Activated T-cell treated with anti-CD3 and anti-CD28 coated beads for 4 hours (primary cell): ENCODE data around the gene NLGN1.

Experiments
- DNase-seq: peaks from one replicate; pipeline ENCODE4 v3.0.0-alpha.2; 2020

The NLGN1 gene

DNA sequence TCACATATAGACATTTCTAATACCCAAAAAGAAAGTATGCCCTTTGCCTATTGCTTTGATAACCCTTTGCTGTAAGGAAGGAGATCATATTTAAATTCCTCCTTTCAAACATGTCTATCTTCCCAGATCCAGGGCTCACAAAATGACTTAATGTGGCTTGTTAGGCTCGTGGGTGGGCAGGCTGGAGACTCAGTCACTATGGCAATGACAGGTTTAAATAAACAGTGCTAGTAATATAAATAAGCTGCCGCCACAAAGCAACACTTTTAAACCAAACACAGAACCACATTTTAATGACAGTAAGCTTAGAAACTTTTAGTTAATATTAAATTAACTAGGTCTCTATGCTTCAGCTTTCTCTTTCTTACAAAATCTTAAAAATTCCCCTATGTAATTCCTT lies 845.6 kb downstream of the NLGN1 start:
- no peak for DNase-seq

GRCh38 chr3:174247687-174248152 lies 850.2 kb downstream of the NLGN1 start:
- no peak for DNase-seq

DNA sequence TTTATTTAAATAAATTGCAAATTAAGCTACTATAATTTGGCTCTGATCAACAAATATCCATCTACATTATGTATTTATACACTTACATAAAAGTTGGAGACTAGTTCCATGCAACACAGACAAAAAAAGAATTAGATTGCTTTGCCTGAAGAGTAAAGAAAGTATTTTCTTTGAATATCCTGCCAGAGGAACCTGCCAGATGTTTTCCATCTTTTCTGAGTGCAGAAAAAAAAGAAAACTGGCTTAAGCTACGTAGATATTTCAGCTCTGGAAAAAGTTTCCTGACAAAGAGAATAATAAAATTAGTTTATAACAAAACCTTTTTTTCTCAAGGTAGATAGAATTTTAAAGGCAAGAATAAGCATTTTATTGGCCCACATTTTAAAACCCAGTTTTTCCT lies 854.1 kb downstream of the NLGN1 start:
- DNase-seq, result no peak

DNA sequence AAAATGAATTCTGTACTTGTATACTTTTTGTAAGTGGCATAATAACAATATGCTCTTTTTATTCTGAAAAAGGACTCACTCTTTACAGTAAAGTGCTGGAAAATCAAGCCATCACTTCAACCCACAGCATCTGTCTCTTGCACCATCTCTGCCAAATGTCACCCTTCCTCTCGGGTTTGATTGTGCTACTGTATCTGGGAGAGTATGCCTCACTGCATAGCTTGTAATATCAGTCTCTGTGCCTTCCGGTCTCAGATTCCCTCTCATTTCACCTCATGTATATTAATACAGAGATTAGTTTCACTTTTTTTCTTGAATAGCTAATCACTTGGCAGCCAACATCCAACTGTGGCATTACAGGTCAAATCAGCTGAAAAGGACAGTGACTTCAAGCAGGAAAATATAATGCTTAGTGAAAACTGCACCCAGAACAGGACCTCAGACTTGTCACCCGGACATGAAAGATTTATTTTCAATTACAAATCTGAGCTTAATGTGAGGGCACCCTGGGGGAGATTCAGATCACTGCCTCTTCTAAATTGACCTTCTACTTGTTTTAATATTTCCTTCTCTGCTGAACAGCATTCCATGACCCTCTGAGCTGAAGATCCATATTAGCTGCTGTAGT lies 855.8 kb downstream of the NLGN1 start:
- DNase-seq, result no peak

- no peak for DNase-seq
Observed at GRCh38 chr3:174253940-174254339, 856.4 kb downstream of the NLGN1 start.

DNA sequence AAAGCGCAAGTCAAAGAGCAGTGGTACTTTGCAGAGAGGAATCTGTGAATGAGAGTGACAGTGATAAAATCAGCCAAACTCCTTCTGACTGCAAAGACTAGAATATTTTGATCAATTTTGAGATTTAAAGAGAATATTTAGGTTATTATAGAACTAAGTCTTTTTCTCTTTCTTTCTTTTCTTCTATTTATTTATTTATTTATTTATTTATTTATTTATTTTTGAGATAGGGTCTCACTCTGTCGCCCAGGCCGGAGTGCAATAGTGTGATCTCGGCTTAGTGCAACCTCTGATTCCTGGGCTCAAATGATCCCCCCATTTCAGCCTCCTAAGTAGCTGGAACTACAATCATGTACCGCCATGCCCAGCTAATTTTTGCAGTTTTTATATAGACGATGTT lies 857.9 kb downstream of the NLGN1 start:
- DNase-seq, result no peak

- no peak for DNase-seq
Observed at GRCh38 chr3:174266476-174266875, 868.9 kb downstream of the NLGN1 start.

DNA sequence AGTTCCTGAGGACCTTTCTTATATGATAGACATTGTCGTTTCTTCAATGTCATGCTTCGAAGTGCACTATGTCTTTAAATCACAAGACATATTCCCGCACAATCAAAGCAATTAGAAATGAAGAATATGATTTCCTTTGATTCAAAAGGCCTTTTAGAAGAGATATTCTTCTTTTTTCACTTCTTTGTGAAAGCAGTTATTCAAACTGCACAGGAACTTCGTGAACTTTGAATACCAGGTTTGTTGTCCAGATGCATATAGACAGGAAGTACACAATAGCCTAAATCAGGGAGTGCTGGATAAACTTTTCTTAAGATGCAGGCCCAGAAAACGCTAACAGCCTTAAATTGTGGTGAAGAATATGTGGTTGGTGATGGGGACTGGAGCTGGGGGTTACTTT lies 870.5 kb downstream of the NLGN1 start:
- no peak for DNase-seq

DNA sequence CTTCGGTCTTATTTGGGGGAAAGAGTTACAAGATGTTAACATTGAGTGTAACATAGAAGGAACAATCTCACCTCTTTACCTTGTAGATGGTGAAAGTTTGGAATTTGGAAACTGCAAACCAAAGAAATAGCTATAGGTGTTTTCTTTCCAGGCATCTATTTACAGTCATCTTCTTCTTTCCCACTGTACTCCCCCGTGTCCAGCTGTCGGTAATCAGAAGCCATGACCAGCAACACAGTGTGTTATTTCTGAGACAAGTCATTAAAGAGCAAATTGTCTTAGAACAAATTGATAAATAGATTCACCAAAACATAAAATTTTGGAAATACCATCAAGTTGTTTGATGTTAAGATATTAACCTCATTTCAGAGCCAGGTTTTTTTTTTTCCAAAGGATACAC lies 871.0 kb downstream of the NLGN1 start:
- no peak for DNase-seq

DNA sequence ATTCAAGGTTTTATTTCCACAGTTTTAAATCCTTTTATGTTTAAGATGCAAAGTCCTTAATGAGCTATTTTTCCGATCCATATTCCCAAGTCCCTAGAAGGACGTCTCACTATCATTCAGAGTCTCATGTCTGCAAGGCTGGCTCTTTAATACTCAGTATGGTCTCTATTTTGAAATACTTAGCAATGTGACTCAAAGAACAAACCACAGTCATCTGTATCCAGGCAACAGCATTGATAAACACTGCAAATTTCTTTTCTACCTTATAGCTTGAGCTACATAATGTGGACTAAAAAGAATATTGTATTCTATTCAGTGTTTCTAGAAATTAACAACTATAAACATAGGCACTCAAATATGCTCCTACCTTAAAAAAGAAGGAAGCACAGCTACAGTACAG lies 873.3 kb downstream of the NLGN1 start:
- DNase-seq, result no peak

- no peak for DNase-seq
Observed at GRCh38 chr3:174275336-174275735, 877.8 kb downstream of the NLGN1 start.

DNA sequence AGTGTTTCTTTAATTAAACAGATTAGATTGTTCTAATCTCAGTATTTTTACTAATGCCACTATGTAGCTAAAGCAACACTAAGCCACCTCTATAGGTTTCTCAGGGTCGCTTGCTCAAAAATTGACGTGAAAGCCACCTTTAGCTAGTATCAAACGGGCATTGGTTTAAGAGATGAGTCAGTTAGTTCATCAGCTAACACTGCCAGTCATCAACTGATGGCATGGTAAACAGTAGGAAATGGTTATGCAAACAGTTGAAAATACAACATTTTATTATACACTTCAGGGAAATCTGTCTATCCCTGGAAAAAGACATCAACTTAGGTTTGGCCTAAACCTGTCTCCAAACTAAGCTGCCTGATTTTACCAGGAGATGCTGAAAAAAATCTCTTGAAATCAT lies 879.3 kb downstream of the NLGN1 start:
- no peak for DNase-seq

- no peak for DNase-seq
Observed at GRCh38 chr3:174278094-174278493, 880.5 kb downstream of the NLGN1 start.

- no peak for DNase-seq
Observed at GRCh38 chr3:174280186-174280585, 882.6 kb downstream of the NLGN1 start.

GRCh38 chr3:174285242-174285864 lies 887.8 kb downstream of the NLGN1 start:
- no peak for DNase-seq

DNA sequence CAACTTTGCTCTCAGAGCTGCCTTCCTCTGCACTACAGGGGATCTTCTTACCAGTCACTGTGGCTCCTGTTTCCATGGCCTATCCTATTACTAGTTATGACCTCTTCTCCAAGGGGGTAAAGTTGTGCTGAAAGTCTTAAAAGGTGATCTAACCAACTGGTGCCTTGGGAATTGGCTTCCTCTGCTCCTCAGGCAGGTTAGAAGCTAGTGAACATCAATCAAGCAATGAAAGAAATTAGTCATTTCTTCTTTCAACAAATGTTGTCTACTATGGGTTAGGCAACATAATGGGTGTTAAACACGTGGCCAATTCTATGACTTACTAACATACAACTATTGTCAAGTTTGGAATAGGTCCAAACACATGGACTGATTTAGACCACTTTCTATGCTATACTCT lies 890.2 kb downstream of the NLGN1 start:
- no peak for DNase-seq

GRCh38 chr3:174294616-174295015 lies 897.1 kb downstream of the NLGN1 start:
- no peak for DNase-seq

- no peak for DNase-seq
Observed at GRCh38 chr3:174295306-174296092, 898.0 kb downstream of the NLGN1 start.

- no peak for DNase-seq
Observed at GRCh38 chr3:174302746-174303315, 905.3 kb downstream of the NLGN1 start.

DNA sequence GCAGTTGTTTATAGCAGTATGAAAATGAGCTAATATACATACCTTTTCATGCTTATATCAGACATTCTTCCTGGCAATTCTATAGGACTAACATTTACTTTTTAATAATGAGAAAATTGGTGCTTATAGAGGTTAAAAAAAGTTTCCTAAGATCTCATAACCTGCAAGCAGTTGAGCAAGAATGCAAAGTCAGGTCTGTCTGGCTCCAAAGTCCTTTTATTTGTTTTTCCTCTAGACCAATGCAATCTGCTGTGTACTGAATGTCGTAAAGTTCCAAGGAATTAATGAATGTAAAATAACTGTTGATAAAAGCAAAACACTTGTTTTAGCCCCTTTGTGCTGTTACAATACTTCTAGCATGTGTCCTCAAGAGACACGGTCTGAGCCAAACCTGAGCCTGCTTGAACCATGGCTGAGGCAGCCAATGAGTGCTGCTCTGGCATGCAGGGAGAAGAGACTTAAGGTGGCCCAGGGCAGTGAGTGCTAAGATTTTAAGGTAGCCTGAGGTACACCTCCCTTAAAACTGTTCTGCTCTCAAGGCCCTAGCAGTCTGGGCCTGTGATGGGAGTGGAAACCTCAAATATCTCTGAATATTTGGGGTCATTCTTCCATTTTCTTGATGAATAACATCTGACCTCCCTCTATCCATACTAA lies 906.5 kb downstream of the NLGN1 start:
- DNase-seq, result no peak

DNA sequence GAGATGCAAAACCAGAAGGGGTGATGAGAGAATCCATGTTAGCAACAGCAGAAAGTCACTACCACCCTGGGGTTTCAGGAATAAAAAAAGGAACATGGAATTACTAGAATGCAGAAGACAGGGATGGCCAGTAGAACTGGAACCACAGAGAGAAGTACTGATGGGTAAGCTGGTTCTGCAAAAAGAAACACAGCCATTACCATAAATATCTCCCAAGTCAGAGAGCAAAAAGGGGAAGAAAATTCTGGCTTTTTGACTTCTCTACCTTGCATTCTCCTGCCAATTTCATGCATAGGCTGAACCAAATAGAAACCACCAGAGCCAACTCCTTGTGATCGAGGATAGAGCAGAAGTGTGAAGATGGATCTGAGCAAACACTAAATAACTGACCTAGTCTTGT lies 911.2 kb downstream of the NLGN1 start:
- no peak for DNase-seq

GRCh38 chr3:174310475-174310983 lies 913.0 kb downstream of the NLGN1 start:
- DNase-seq, result no peak

DNA sequence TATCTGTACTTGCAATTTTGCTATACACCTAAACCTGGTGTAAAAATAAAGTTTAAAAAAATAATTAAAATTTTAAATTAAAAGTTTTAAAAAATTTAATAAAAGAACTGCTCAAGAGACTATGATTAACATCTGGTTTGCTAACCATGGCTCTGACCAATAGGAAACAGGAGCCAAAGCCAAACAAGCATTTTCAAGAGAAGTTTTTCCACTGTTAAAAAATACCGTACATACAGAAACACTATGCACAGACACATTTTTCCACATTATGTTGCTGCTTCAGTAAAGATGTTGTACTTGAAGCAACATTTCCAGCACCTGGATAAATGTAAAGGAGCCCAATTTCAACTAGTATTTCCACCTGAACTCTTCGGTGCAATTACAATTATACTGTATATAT lies 917.7 kb downstream of the NLGN1 start:
- no peak for DNase-seq
